G401 (cell line): ENCODE data around the gene TPX2. TPM values are rescaled to one million over a fixed set of nuclear protein-coding genes. Genes with fewer than 3 reads are reported as not detected.
A peak's percentile ranks its signal among the peaks of the same experiment; 100 is the strongest.
"Not testable (repeated sequence)": the region's sequence is repeated elsewhere in the genome, so short reads cannot be mapped to it uniquely, and the experiment has no call there.

Experiments
- DNase-seq: peaks from one replicate; pipeline ENCODE4 v3.0.0-alpha.2; 2015; ENCODE audit warnings: low spot score
- in situ Hi-C: cut with HindIII; loops from 2 replicates; pipeline ENCODE4 v1.10.0; 2016; ENCODE audit warnings: low sequenced_read_pairs, mixed read lengths
- total RNA-seq: library from RNA; depleted of rRNA; stranded (reverse); fragments of >200 nt; shearing (Covaris generic); gene quantifications from 2 replicates; pipeline ENCODE4 v1.2.3, GENCODE V29; 2014

TPX2 gene
- total RNA-seq, 1 experiment from 2014 or later: 155 TPM

DNA sequence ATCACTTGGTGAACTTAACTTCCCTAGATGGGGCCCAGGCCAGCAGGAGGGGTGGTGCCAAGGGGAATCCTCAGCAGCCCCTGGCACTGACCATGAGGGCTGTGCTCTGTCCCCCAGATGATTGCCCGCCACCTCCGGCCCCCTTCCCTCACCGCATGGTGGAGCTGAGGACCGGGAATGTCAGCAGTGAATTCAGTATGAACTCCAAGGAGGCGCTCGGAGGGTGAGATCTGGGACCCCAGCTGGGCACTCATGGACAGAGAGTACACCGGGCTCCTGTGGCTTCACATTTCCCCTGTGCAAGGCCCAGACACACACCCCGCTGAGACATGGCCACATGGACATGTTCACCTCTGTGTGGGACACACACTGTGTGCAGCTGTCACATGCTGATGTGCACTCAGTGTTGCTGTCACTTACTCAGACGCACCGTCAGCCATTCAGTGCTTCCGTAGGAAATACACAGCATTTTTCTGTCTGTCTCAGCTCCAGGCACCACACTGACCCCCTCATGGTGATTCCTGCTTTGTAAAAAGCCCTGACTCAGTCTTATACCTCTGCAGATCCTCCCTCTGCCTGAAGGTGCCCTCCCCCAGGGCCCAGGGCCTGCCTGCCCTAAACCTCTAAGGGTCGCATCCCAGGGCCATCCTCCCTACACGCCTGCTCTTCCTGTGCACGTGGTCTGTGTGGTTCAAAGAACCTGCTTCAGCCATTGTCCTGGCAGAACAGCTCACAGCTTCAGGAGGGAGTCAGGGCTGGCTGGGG lies 84.5 kb downstream of the TPX2 start:
- in situ Hi-C loops: no loop called here

DNA sequence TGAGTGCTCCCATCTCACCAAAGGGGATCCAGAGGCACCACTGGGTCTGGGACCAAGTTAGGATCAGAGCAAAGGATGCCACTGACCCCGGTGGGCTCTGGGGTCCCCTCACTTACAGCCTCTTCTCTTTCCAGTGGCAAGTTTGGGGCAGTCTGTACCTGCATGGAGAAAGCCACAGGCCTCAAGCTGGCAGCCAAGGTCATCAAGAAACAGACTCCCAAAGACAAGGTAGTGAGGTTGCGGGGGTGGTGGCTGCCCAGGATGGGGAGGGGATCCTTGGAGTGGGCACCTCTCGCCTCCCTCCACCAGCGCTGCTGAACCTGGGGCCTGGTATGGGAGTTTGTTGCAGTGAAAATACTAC lies 85.0 kb downstream of the TPX2 start:
- DNase-seq: no peak
- in situ Hi-C loops: no loop called here

More for the DNA sequence above, 84.5 kb downstream of the TPX2 start:
- DNase-seq: no peak

DNA sequence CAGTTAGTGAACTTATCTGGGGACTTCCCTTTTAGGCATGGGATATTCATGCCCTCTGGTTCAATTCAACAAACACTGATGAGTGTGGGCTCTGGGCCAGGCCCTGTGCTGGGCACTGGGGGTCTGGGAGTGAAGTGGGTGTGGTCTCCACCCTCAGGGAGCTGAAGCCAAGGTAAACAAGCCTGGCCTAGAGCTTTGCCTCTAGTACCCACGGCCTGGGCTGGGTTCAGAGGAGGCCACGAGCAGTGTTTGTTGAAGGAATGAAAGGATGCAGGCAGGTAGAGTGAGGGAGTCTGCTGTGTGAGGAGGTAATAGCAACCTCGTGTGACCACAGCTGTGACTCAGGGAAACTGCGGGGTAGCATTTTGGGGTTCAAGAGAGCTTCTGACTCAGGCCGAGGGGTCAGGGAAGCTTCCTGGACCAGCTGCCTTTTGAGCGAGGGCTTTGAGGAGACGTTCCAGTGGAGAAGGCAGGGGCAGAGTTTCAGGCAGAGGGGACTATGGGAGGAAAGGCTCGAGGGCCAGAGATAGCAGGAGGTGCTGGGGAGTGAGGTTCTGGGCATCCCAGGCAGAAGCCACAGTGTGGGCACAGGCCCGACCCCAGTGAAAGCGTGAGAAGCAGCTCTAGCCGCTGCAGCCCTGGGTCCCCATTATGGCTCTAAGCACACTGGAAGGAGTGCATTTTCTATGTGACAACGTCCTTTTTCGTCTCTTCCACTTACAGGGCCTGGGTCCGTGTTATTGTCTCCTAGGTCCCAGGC lies 85.6 kb downstream of the TPX2 start:
- in situ Hi-C loops: no loop called here
- DNase-seq: no peak

DNA sequence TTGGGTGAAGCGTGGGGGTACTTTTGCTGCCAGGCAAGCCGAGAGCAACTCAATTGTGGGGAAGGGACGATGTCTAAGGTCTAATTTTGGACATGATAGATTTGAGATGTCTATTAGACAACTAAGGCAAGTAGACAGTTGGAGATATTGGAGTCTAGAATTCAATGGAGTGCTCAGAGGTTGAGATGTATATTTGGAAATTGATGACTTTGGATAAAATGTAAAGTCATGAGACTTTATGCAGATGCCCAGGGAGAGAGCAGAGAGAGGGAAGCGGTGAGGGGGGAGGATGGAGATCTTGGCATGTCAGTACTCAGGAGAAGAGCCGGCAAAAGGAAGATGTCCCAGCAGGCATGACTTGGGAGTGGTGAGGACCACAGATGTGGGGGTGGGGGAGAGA lies 87.0 kb downstream of the TPX2 start:
- in situ Hi-C loops: no loop called here
- no peak for DNase-seq

GRCh38 chr20:31827059-31827458 lies 88.0 kb downstream of the TPX2 start:
- in situ Hi-C loops: no loop called here
- DNase-seq: no peak

DNA sequence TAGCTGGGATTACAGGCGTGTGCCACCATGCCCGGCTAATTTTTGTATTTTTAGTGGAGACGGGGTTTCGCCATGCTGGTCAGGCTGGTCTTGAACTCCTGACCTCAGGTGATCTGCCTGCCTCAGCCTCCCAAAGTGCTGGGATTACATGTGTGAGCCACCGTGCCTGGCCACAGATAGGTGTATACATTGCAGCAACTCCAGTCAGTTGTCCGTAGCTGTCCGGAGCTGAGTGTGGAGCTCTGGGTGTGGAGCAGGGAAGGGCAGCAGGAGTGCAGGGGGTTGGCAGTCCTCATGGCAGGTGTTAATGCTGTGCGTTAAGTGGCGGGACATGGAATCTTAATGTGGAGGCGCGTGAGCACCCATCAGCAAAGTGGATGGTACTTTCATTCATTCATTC lies 88.9 kb downstream of the TPX2 start:
- DNase-seq, in situ Hi-C loops: not testable (repeated sequence)

DNA sequence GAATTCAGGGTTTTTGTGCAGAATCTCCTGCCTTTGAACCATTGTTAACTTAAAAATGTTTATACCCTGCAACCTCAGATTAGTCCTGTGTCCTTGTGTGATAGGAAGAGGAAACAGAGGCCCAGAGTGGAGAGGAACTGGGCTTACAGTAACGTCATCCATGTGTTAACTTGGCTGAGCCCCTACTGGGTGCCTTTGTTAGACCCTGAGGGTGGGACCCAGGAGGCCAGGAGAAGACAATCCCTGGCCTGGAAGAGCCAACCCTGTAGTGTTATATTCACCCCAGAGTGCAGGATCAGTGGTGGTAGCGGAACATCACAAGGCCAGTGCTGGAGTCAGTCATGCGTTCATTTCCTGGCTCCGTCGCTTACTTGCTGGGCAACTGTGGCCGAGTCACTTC lies 90.6 kb downstream of the TPX2 start:
- in situ Hi-C loops: no loop called here
- DNase-seq: no peak

GRCh38 chr20:31830406-31830981 lies 91.4 kb downstream of the TPX2 start:
- in situ Hi-C loops: no loop called here
- DNase-seq: no peak

DNA sequence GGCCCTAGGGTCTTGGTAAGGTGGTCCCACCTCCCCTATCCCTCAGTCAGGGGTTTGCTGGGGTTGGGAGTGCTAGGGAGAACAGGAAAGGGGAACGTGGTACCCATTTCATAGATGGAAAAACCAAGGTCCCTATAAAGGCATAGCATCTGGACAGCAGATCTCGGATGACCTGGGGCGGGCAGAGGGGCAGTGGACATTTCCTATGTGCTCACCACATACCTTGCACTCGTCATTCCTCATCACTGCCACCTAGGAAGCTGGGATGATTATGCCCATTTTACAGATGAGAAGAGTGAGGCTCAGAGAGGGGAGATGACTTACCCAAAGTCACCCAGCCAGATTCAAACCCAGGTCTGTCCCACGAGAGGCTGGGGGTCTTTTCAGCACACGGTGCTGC lies 92.1 kb downstream of the TPX2 start:
- in situ Hi-C loops: no loop called here
- DNase-seq: no peak

- no peak for DNase-seq
- in situ Hi-C loops: no loop called here
These were observed 92.7 kb downstream of the TPX2 start for GRCh38 chr20:31831771-31832306.

GRCh38 chr20:31833130-31833930 lies 94.2 kb downstream of the TPX2 start:
- in situ Hi-C loops: no loop called here
- peak; percentile 63 for DNase-seq

GRCh38 chr20:31833931-31834521 lies 94.9 kb downstream of the TPX2 start:
- in situ Hi-C loops: no loop called here
- no peak for DNase-seq

GRCh38 chr20:31835554-31835953 lies 96.5 kb downstream of the TPX2 start:
- DNase-seq: no peak
- in situ Hi-C loops: no loop called here

DNA sequence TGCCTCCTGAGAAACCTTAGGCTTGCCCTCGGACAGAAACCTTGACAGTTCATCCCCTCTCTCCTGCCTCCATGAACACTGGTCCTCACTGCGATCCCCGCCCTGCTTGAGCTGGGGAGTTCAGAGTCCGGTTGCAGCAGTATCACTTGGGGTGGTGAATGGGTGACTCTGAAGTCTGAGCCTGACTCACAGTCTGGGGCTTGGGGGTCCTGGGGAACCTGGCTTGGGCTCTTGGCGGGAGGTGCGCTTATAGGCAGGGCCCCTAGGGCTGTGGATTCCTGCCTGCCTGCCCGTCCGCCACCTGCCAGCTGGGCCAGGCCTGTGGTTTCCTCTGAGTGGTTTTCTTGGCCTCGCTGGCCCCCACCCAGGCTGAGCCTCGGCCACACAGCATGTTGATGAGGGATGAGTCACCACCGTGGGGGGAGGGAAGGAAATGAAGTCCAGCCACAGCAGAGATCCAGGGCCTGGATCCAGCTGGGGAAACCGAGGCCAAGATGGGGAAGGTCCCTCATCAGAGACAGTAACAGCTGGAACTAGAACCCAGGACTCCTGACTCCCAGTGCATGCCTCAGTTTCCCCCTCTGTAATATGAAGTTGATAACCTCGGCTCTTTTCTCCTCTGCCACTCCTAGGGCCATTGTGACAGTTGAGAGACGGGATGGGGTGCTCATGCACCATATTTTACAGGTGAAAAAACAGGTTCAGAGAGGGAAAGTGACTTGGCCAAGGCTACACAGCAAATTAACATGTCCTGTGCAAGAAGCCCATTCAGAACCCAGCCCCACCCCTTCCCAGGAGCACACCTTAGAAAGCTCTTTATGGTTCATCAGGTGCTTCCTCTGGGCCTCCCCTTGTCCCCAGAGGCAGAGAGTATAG lies 97.1 kb downstream of the TPX2 start:
- peak; percentile 75 for DNase-seq
- in situ Hi-C loops: no loop called here

DNA sequence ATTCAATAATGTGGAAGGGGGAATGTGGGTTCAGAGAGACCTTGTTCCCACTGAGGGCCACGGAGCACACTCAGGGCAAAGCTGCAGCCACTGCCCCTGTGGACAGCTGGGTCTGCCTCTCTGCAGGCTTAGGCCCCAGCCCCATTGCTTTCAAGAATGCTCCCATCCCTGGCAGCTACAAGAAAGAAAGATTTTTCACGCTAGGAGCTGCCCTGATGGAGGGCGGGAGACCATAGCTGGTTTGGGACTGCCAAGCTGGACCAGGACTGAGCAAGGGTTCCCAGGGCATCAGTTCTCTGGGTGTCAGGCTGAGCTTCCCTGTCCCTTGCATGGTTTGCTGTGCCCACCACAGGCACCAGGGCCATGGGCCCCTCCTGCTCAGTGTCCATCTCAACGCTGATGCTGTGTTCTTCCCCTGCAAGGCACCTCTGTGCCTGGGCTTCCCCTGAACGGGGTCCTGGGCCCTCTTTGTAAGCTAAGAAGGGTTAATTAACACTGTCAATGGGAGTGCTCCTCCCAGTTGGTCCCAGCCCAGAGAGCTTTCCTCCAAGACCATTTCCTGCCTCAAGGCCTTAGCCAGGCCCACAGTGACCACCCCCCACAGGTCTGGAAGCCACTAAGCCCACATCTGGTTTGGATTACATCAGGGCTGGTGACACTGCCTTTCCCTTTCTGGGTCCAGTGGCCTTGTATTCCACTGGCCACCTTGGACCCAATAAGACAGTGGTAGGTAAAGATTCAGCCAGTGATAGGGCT lies 97.9 kb downstream of the TPX2 start:
- in situ Hi-C loops: no loop called here
- DNase-seq: no peak

GRCh38 chr20:31837896-31838397 lies 98.9 kb downstream of the TPX2 start:
- in situ Hi-C loops: no loop called here
- no peak for DNase-seq

DNA sequence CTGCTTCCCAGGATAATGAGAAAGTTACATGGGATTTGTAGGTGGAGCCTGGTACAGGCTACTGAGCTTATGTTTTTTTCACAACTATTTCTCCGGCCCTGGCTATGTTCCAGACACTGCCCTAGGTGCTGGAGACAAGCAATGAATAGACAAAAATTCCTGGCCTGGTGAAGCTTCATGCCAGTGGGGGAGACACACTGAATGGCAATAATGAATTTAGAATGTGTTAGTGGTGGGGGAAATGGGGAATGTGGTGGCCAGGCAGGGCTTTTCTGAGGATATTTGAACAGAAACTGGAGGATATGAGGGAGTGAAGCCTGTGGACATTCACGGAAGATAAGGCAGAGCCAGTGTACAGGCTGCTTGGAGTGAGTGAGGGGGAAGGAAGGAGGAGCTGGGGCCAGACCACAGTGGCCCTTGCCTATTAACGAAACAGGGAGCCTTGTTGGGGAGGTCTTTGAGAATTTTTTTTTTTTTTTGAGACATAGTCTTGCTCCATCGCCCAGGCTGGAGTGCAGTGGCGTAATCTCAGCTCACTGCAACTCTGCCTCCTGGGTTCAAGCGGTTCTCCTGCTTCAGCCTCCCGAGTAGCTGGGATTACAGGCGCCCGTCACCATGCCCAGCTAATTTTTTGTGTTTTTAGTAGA lies 99.7 kb downstream of the TPX2 start:
- in situ Hi-C loops: no loop called here
- no peak for DNase-seq
